PC-3 (cell line): ENCODE results near the gene RAB6A. TPM values are rescaled to one million over a fixed set of nuclear protein-coding genes. Genes with fewer than 3 reads are reported as not detected.

ENCODE experiments used
- ATAC-seq: fragments of 200-7000 bp; cut with Tn5 transposase; 2 replicates; pipeline ENCODE4 v1.9.1; 2020; ENCODE audit warnings: mild to moderate bottlenecking, moderate library complexity
- Bru-seq: library from RNA; stranded (reverse); fragments of 400-500 nt; gene quantifications from one replicate; lab custom pipeline; 2021; lab: Mats Ljungman, UMichigan
- BruChase-seq, 2 experiments: library from RNA; stranded (reverse); fragments of 400-500 nt; gene quantifications; one replicate each; lab custom pipeline; 2021; lab: Mats Ljungman, UMichigan
- BruUV-seq: library from RNA; stranded (reverse); fragments of 400-500 nt; replicated peaks from 2 replicates; lab custom pipeline; 2021; lab: Mats Ljungman, UMichigan
- CTCF ChIA-PET: fragments of 300-600 bp; sonication (Branson Sonifier 250); formaldehyde crosslinking; loops from one replicate; lab custom pipeline; 2022; ENCODE audit warnings: antibody characterized with exemption; lab: Charles Lee
- POLR2A ChIA-PET: fragments of 300-600 bp; sonication (Branson Sonifier 250); formaldehyde crosslinking; loops from one replicate; lab custom pipeline; 2022; ENCODE audit warnings: antibody characterized with exemption; ENCODE audit not compliant: unreplicated experiment; lab: Charles Lee
- DNase-seq: peaks from one replicate; pipeline ENCODE4 v3.0.0-alpha.2; 2015
- H2AFZ ChIP-seq: fragments of 300-600 bp; sonication (generic); 2 replicates; pipeline ENCODE4 v1.6.0; 2016; ENCODE audit warnings: antibody characterized with exemption, low read length
- H3F3A ChIP-seq: fragments of 300-600 bp; sonication (generic); one replicate; pipeline ENCODE4 v1.6.0; 2017; ENCODE audit warnings: antibody characterized with exemption, low read length, control low read depth, mild to moderate bottlenecking; ENCODE audit not compliant: unreplicated experiment
- H3K27ac ChIP-seq: fragments of 300-600 bp; sonication (generic); 2 replicates; pipeline ENCODE4 v1.5.1; 2016; ENCODE audit warnings: mild to moderate bottlenecking, low read length
- H3K27me3 ChIP-seq: fragments of 300-600 bp; sonication (generic); 2 replicates; pipeline ENCODE4 v1.6.1; 2016; ENCODE audit warnings: low read length, mixed read lengths
- H3K36me3 ChIP-seq: fragments of 300-600 bp; sonication (generic); 2 replicates; pipeline ENCODE4 v1.6.1; 2016; ENCODE audit warnings: low read depth, mixed run types, low read length, mixed read lengths
- H3K4me1 ChIP-seq: fragments of 300-600 bp; sonication (generic); 2 replicates; pipeline ENCODE4 v1.5.1; 2016; ENCODE audit warnings: low read length; ENCODE audit not compliant: insufficient read depth
- H3K4me2 ChIP-seq: fragments of 300-600 bp; sonication (generic); 2 replicates; pipeline ENCODE4 v1.6.0; 2016; ENCODE audit warnings: low read length
- H3K4me3 ChIP-seq: fragments of 300-600 bp; sonication (generic); 2 replicates; pipeline ENCODE4 v1.5.1; 2016; ENCODE audit warnings: mild to moderate bottlenecking, low read length, mixed read lengths
- H3K79me2 ChIP-seq: fragments of 300-600 bp; sonication (generic); 2 replicates; pipeline ENCODE4 v1.6.1; 2017; ENCODE audit warnings: low read length, mixed read lengths
- H3K9ac ChIP-seq: fragments of 300-600 bp; sonication (generic); 2 replicates; pipeline ENCODE4 v1.6.0; 2016; ENCODE audit warnings: mild to moderate bottlenecking, low read length
- H3K9me2 ChIP-seq: fragments of 300-600 bp; sonication (generic); replicated peaks from 2 replicates; pipeline ENCODE4 v1.6.1; 2016; ENCODE audit warnings: mixed run types, low read length, mixed read lengths
- H3K9me3 ChIP-seq: fragments of 300-600 bp; sonication (generic); 2 replicates; pipeline ENCODE4 v1.6.1; 2016; ENCODE audit warnings: low read length, mixed read lengths
- H4K20me1 ChIP-seq: fragments of 300-600 bp; sonication (generic); 2 replicates; pipeline ENCODE4 v1.6.1; 2016; ENCODE audit warnings: low read length, mixed read lengths
- CTCF ChIP-seq: fragments of 300-600 bp; sonication (generic); conservative IDR thresholded peaks from 2 replicates; pipeline ENCODE4 v1.5.1; 2017; ENCODE audit warnings: antibody characterized with exemption, low read depth, mild to moderate bottlenecking, low read length
- EZH2 ChIP-seq: fragments of 300-600 bp; sonication (generic); IDR thresholded peaks from one replicate; pipeline ENCODE4 v1.6.1; 2017; ENCODE audit warnings: antibody characterized with exemption, mild to moderate bottlenecking, low read length; ENCODE audit not compliant: unreplicated experiment
- EZH2phosphoT487 ChIP-seq: fragments of 300-600 bp; sonication (generic); IDR thresholded peaks from 2 replicates; pipeline ENCODE4 v1.6.1; 2018; ENCODE audit warnings: mild to moderate bottlenecking, antibody characterized with exemption, low read length, borderline replicate concordance
- intact Hi-C: fragments of 100-400 bp; cut with micrococcal nuclease; formaldehyde crosslinking; loops from 2 replicates; pipeline ENCODE4 v1.9.0; 2023
- long read RNA-seq: library from polyadenylated mRNA; unstranded; transcript quantifications from one replicate; pipeline ENCODE4 v2.0.0, GENCODE V29; 2021; ENCODE audit not compliant: unreplicated experiment
- total RNA-seq: library from RNA; depleted of rRNA; stranded (reverse); fragments of >200 nt; gene quantifications from 2 replicates; pipeline ENCODE4 v1.2.3, GENCODE V29; 2014; rRNA removed

RAB6A gene
- total RNA-seq (97.9 and 109 TPM in 2 replicates), Bru-seq, nascent RNA (percentile 89 among the genes with signal in this experiment), BruChase-seq, experiment 1, labeled RNA remaining after a 6-hour chase (percentile 89 among the genes with signal in this experiment), BruChase-seq, experiment 2, labeled RNA remaining after a 2-hour chase (percentile 85 among the genes with signal in this experiment)
- long read RNA-seq, transcript RAB6A-201 (8 exons, 3,389 nt): major isoform, 73 of 153 reads
- long read RNA-seq, transcript RAB6A-202 (8 exons, 3,085 nt): minor isoform, 30 of 153 reads
- long read RNA-seq, partial matches to known transcripts: 15 of 153 reads
- long read RNA-seq, other reads (novel, unspliced or antisense): 31 of 153 reads

GRCh38 chr11:73760679-73761402 is at the start of gene RAB6A:
Gene RAB6A, minus strand, starts transcription at chr11:73761074. Its CDS starts 439 bp downstream, at chr11:73760635.
- DNase-seq: peak; percentile 100
- H3K4me3 ChIP-seq: peak within 1 kb of the TSS; percentile 91

GRCh38 chr11:73810637-73811036 is 49.8 kb upstream of the RAB6A start:
- Histone ChIP-seq H3K9me2 (no peaks in the 10 kb centered on the region), H3K9ac (no peak overlapping the region), H4K20me1 (no peaks in the 10 kb centered on the region), H3K36me3 (peaks cover 3% of the 10 kb centered on the region; the same call in 1 of the 2 replicates), H3K4me1 (no peaks in the 10 kb centered on the region), H3K9me3 (no peaks in the 10 kb centered on the region), H3F3A (no peaks in the 10 kb centered on the region), H3K27me3 (no peaks in the 10 kb centered on the region), H3K4me2 (no peak overlapping the region), H3K4me3 (no peak overlapping the region), H3K27ac (no peak overlapping the region), H3K79me2 (no peaks in the 10 kb centered on the region), H2AFZ (no peak overlapping the region)
- intact Hi-C loops: no loop called here
- DNase-seq (no peak), ATAC-seq (no peak)
- BruUV-seq: no TSS peak
- POLR2A ChIA-PET: interaction anchor here (0.6 to 0.7 kb wide), 2 partner anchors 50 to 244 kb away, joined by 8 to 18 read pairs; partner anchors contain the start of gene RAB6A
- CTCF ChIA-PET: interaction anchor here (0.5 to 0.7 kb wide), 2 partner anchors 106 to 174 kb away, joined by 4 to 5 read pairs; no protein-coding TSS in a partner anchor
- TF ChIP-seq EZH2phosphoT487: no peak
- TF ChIP-seq EZH2: no peak
- TF ChIP-seq CTCF: no peak

More at GRCh38 chr11:73760679-73761402, at the start of gene RAB6A:
- peak; percentile 88 for ATAC-seq
- no TSS peak for BruUV-seq
- H3K27me3 ChIP-seq: no peaks in the 10 kb centered on the region
- intact Hi-C loops: loop anchor here (1.0 to 10.0 kb wide), 3 partner anchors 18 to 174 kb away; no protein-coding TSS in a partner anchor
- H4K20me1 ChIP-seq: peaks cover 20% of the 10 kb centered on the region
- no peaks in the 10 kb centered on the region for H3F3A ChIP-seq
- H3K36me3 ChIP-seq: no peaks in the 10 kb centered on the region
- peak within 1 kb of the TSS; percentile 86 for H2AFZ ChIP-seq
- ChIA-PET CTCF (interaction anchor here (0.5 to 1.0 kb wide), 2 partner anchors 19 to 171 kb away, joined by 3 to 5 read pairs; no protein-coding TSS in a partner anchor), POLR2A (interaction anchor here (0.6 to 1.7 kb wide), 3 partner anchors 18 to 50 kb away, joined by 4 to 20 read pairs (median 8); partner anchors contain the start of gene MRPL48)
- H3K4me1 ChIP-seq: peaks cover 12% of the 10 kb centered on the region
- H3K9me2 ChIP-seq: no peaks in the 10 kb centered on the region
- H3K9me3 ChIP-seq: no peaks in the 10 kb centered on the region
- H3K27ac ChIP-seq: peak within 1 kb of the TSS; percentile 43
- peaks cover 47% of the 10 kb centered on the region for H3K79me2 ChIP-seq
- peak within 1 kb of the TSS; percentile 87 for H3K4me2 ChIP-seq
- TF ChIP-seq EZH2 (no peak), CTCF (no peak), EZH2phosphoT487 (no peak)
- peak within 1 kb of the TSS; percentile 89 for H3K9ac ChIP-seq
